ENCODE measurements around the gene RUNX1. TPM values are rescaled to one million over a fixed set of nuclear protein-coding genes. Genes with fewer than 3 reads are reported as not detected.

Gene RUNX1
- total RNA-seq, 1 experiment from 2014 or later: 0.52 TPM

DNA sequence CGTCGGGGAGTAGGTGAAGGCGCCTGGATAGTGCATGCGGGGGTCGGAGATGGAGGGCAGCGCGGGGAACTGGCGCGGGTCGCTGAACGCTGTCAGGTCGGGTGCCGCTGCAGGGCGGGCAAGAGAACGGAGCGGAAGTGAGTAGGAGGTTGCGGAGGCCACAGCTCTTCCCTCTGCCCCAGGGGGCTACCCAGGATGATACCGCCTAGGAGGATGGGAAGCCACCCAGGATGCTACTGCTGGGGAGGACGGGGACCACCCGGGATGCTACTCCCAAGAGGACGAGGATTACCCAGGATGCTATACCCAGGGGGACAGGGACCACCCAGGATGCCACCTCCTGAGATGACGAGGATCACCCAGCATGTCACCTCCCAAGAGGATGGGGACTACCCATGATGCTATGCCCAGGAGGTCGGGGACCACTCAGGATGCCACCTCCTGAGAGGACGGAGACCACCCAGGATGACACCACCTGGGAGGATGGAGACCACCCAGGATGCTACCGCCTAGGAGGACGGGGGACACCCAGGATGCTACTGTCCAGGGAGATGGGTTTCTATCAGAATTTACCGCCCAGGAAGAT lies 256.5 kb downstream of the RUNX1 start:
- Histone ChIP-seq H3K27me3 (replicated peaks; ENCODE audit: insufficient read depth, low read depth, low read length, poor library complexity) (no peaks in the 10 kb centered on the region), H3K9me3 (ENCODE audit: low read depth, low read length, poor library complexity, severe bottlenecking) (no peaks in the 10 kb centered on the region), H3K27ac (ENCODE audit: low read depth, low read length, poor library complexity, severe bottlenecking) (no peak overlapping the region), H3K4me1 (ENCODE audit: insufficient read depth, low read length, poor library complexity, severe bottlenecking) (no peaks in the 10 kb centered on the region), H3K36me3 (ENCODE audit: insufficient read depth, low read length, poor library complexity, severe bottlenecking) (no peaks in the 10 kb centered on the region), H3K4me3 (ENCODE audit: low read depth, low read length, poor library complexity, severe bottlenecking) (no peak overlapping the region)
- CTCF ChIA-PET: no interaction called here
- TF ChIP-seq EZH2 (IDR thresholded peaks at IDR 0.05; ENCODE audit: borderline replicate concordance, low read depth, low read length, poor library complexity, severe bottlenecking): no peak
- TF ChIP-seq, protein P1, sequence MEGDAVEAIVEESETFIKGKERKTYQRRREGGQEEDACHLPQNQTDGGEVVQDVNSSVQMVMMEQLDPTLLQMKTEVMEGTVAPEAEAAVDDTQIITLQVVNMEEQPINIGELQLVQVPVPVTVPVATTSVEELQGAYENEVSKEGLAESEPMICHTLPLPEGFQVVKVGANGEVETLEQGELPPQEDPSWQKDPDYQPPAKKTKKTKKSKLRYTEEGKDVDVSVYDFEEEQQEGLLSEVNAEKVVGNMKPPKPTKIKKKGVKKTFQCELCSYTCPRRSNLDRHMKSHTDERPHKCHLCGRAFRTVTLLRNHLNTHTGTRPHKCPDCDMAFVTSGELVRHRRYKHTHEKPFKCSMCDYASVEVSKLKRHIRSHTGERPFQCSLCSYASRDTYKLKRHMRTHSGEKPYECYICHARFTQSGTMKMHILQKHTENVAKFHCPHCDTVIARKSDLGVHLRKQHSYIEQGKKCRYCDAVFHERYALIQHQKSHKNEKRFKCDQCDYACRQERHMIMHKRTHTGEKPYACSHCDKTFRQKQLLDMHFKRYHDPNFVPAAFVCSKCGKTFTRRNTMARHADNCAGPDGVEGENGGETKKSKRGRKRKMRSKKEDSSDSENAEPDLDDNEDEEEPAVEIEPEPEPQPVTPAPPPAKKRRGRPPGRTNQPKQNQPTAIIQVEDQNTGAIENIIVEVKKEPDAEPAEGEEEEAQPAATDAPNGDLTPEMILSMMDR (conservative IDR thresholded peaks at IDR 0.05; ENCODE audit: low read depth, low read length): no peak
- no TSS peak for BruUV-seq (replicated peaks)
- POLR2A ChIA-PET (ENCODE audit: low non-redundant PET): no interaction called here
- intact Hi-C loops (cut with micrococcal nuclease; ENCODE audit: unreplicated experiment): no loop called here
- no peak for DNase-seq (ENCODE audit: low spot score)

DNA sequence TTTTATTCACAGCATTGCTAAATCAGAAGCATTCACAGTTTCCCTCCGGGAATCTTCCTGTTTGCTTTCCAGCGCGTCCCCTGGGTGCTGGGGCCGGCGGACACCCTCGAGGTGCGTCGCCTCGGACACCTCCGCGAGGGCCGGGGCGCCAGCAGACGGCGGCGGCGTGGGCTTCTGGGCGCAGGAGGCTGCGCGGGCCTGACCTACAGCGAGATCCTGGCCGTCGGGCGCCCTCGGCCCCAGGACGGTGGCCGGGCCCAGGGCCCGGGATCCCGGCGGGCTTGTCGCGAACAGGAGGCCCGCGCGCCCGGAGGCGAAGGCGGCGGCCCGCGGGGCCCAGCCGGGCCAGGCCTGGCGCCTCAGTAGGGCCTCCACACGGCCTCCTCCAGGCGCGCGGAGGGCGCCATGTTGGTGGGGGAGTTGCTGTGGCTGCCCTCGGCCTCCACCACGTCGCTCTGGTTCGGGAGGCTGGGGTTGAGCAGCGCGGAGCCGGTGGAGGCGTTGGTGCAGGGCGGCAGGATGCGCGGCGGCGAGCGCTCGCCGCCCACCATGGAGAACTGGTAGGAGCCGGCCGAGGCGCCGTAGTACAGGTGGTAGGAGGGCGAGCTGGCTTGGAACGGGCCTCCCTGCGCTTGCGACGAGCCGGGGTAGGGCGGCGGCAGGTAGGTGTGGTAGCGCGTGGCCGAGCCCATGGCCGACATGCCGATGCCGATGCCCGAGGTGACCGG lies 257.2 kb downstream of the RUNX1 start:
- intact Hi-C loops (cut with micrococcal nuclease; ENCODE audit: unreplicated experiment): no loop called here
- POLR2A ChIA-PET (ENCODE audit: low non-redundant PET): no interaction called here
- TF ChIP-seq, protein P1 (conservative IDR thresholded peaks at IDR 0.05; ENCODE audit: low read depth, low read length): no peak
- TF ChIP-seq EZH2 (IDR thresholded peaks at IDR 0.05; ENCODE audit: borderline replicate concordance, low read depth, low read length, poor library complexity, severe bottlenecking): no peak
- no peaks in the 10 kb centered on the region for H3K9me3 ChIP-seq (ENCODE audit: low read depth, low read length, poor library complexity, severe bottlenecking)
- H3K4me1 ChIP-seq (ENCODE audit: insufficient read depth, low read length, poor library complexity, severe bottlenecking): no peaks in the 10 kb centered on the region
- no peak overlapping the region for H3K27ac ChIP-seq (ENCODE audit: low read depth, low read length, poor library complexity, severe bottlenecking)
- no peak overlapping the region for H3K4me3 ChIP-seq (ENCODE audit: low read depth, low read length, poor library complexity, severe bottlenecking)
- DNase-seq (ENCODE audit: low spot score): no peak
- CTCF ChIA-PET: no interaction called here
- H3K36me3 ChIP-seq (ENCODE audit: insufficient read depth, low read length, poor library complexity, severe bottlenecking): no peaks in the 10 kb centered on the region
- BruUV-seq (replicated peaks): no TSS peak
- no peaks in the 10 kb centered on the region for H3K27me3 ChIP-seq (replicated peaks; ENCODE audit: insufficient read depth, low read depth, low read length, poor library complexity)

DNA sequence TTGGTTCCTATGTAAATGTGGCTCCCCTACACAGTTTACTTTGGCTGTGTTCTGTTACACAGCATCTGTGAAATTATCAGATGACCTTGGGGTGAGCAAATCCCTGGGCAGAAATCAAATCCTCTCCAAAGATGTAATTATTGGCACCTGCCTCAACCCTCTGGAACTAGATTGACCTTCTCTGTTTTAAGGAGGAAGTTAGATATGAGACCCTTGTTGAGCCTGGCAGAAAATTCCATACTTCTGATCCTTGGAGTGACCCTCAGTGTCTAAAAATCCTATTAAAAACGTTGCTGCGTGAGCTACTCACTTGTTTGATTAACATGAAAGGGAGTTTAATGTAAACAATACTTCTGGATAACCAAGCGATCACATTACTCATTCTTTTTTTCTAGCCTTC lies 258.3 kb downstream of the RUNX1 start:
- Histone ChIP-seq H3K27me3 (replicated peaks; ENCODE audit: insufficient read depth, low read depth, low read length, poor library complexity) (no peaks in the 10 kb centered on the region), H3K9me3 (ENCODE audit: low read depth, low read length, poor library complexity, severe bottlenecking) (no peaks in the 10 kb centered on the region), H3K36me3 (ENCODE audit: insufficient read depth, low read length, poor library complexity, severe bottlenecking) (no peaks in the 10 kb centered on the region), H3K4me3 (ENCODE audit: low read depth, low read length, poor library complexity, severe bottlenecking) (no peak overlapping the region), H3K4me1 (ENCODE audit: insufficient read depth, low read length, poor library complexity, severe bottlenecking) (no peaks in the 10 kb centered on the region), H3K27ac (ENCODE audit: low read depth, low read length, poor library complexity, severe bottlenecking) (no peak overlapping the region)
- POLR2A ChIA-PET (ENCODE audit: low non-redundant PET): no interaction called here
- intact Hi-C loops (cut with micrococcal nuclease; ENCODE audit: unreplicated experiment): no loop called here
- TF ChIP-seq, protein P1 (conservative IDR thresholded peaks at IDR 0.05; ENCODE audit: low read depth, low read length): no peak
- TF ChIP-seq EZH2 (IDR thresholded peaks at IDR 0.05; ENCODE audit: borderline replicate concordance, low read depth, low read length, poor library complexity, severe bottlenecking): no peak
- DNase-seq (ENCODE audit: low spot score): no peak
- CTCF ChIA-PET: no interaction called here
- no TSS peak for BruUV-seq (replicated peaks)

All from A673 (cell line).